Activated T-helper 1 cell treated with anti-CD3 and anti-CD28 coated beads, Interleukin-12 subunit alpha, Interleukin-12 subunit beta, Interleukin-2, Interleukin-4 antibody, amounts not matched to agents 30 ng/mL and 10 ng/mL and 1 ng/mL, durations not matched to agents 14 hours and 24 hours and 36 hours (primary cell): ENCODE data around the gene CAPN14. TPM values are rescaled to one million over a fixed set of nuclear protein-coding genes. Genes with fewer than 3 reads are reported as not detected.

ENCODE experiments used
- DNase-seq: peaks from one replicate; pipeline ENCODE4 v3.0.0; 2021; ENCODE audit warnings: low spot score
- H3K27ac Mint-ChIP-seq: one replicate; pipeline ENCODE4 v1.8.0; 2021; ENCODE audit warnings: mild to moderate bottlenecking, mixed read lengths
- H3K27me3 Mint-ChIP-seq: one replicate; pipeline ENCODE4 v1.8.0; 2022; ENCODE audit warnings: mild to moderate bottlenecking, moderate library complexity, mixed read lengths; ENCODE audit not compliant: insufficient read depth
- H3K36me3 Mint-ChIP-seq: one replicate; pipeline ENCODE4 v1.8.0; 2021; ENCODE audit warnings: low read depth, mixed read lengths
- H3K4me1 Mint-ChIP-seq: one replicate; pipeline ENCODE4 v1.8.0; 2021; ENCODE audit warnings: low read depth, mixed read lengths
- H3K4me3 Mint-ChIP-seq: one replicate; pipeline ENCODE4 v1.8.0; 2021; ENCODE audit warnings: mild to moderate bottlenecking, moderate library complexity, mixed read lengths
- H3K9me3 Mint-ChIP-seq: one replicate; pipeline ENCODE4 v1.8.0; 2021; ENCODE audit warnings: mixed read lengths
- intact Hi-C: fragments of 100-400 bp; cut with micrococcal nuclease; formaldehyde crosslinking; loops from one replicate; pipeline ENCODE4 v1.15.1; 2024
- total RNA-seq: library from RNA; stranded (reverse); gene quantifications from 2 replicates; pipeline ENCODE4 v1.2.3, GENCODE V29; 2022

CAPN14 gene
- 0.18 and 0.20 TPM in 2 replicates for total RNA-seq

- no peak within 1 kb of the TSS for H3K27ac Mint-ChIP-seq
- no peaks in the 10 kb centered on the region for H3K36me3 Mint-ChIP-seq
- no peak within 1 kb of the TSS for H3K4me3 Mint-ChIP-seq
- no peaks in the 10 kb centered on the region for H3K9me3 Mint-ChIP-seq
- no peaks in the 10 kb centered on the region for H3K27me3 Mint-ChIP-seq
- intact Hi-C loops = no loop called here
- H3K4me1 Mint-ChIP-seq = peaks cover 41% of the 10 kb centered on the region
- no peak for DNase-seq
Measured at GRCh38 chr2:31217465-31218200, at the start of gene CAPN14. CAPN14 (minus strand) TSS chr2:31217515; CDS start chr2:31205447, 12,068 bp downstream.

GRCh38 chr2:31266804-31267203 is 49.5 kb upstream of the CAPN14 start:
- no peak for DNase-seq
- Mint-ChIP-seq H3K4me3 (no peak overlapping the region), H3K27ac (no peak overlapping the region), H3K27me3 (no peaks in the 10 kb centered on the region), H3K9me3 (no peaks in the 10 kb centered on the region), H3K36me3 (no peaks in the 10 kb centered on the region), H3K4me1 (no peaks in the 10 kb centered on the region)
- intact Hi-C loops = no loop called here

GRCh38 chr2:31265234-31265633 is 47.9 kb upstream of the CAPN14 start:
- no peak for DNase-seq
- Mint-ChIP-seq H3K27ac (no peak overlapping the region), H3K4me1 (no peaks in the 10 kb centered on the region), H3K27me3 (no peaks in the 10 kb centered on the region), H3K36me3 (no peaks in the 10 kb centered on the region), H3K9me3 (no peaks in the 10 kb centered on the region), H3K4me3 (no peak overlapping the region)
- intact Hi-C loops = no loop called here

- DNase-seq = no peak
- H3K27ac Mint-ChIP-seq = no peak overlapping the region
- no peaks in the 10 kb centered on the region for H3K36me3 Mint-ChIP-seq
- no peak overlapping the region for H3K4me3 Mint-ChIP-seq
- intact Hi-C loops = no loop called here
- no peaks in the 10 kb centered on the region for H3K4me1 Mint-ChIP-seq
- H3K9me3 Mint-ChIP-seq = no peaks in the 10 kb centered on the region
- no peaks in the 10 kb centered on the region for H3K27me3 Mint-ChIP-seq
Measured at GRCh38 chr2:31263636-31264190, 46.4 kb upstream of the CAPN14 start.

- no peaks in the 10 kb centered on the region for H3K36me3 Mint-ChIP-seq
- no peak overlapping the region for H3K27ac Mint-ChIP-seq
- intact Hi-C loops = no loop called here
- no peaks in the 10 kb centered on the region for H3K4me1 Mint-ChIP-seq
- H3K4me3 Mint-ChIP-seq = no peak overlapping the region
- H3K9me3 Mint-ChIP-seq = no peaks in the 10 kb centered on the region
- DNase-seq = no peak
- no peaks in the 10 kb centered on the region for H3K27me3 Mint-ChIP-seq
Measured at GRCh38 chr2:31260870-31261269, 43.6 kb upstream of the CAPN14 start.

- no peak overlapping the region for H3K27ac Mint-ChIP-seq
- DNase-seq = no peak
- no peaks in the 10 kb centered on the region for H3K36me3 Mint-ChIP-seq
- H3K27me3 Mint-ChIP-seq = no peaks in the 10 kb centered on the region
- no peaks in the 10 kb centered on the region for H3K4me1 Mint-ChIP-seq
- no peak overlapping the region for H3K4me3 Mint-ChIP-seq
- intact Hi-C loops = no loop called here
- H3K9me3 Mint-ChIP-seq = no peaks in the 10 kb centered on the region
Measured at GRCh38 chr2:31259075-31259474, 41.8 kb upstream of the CAPN14 start.

- intact Hi-C loops = no loop called here
- H3K27ac Mint-ChIP-seq = no peak overlapping the region
- H3K9me3 Mint-ChIP-seq = no peaks in the 10 kb centered on the region
- peaks cover under 1% of the 10 kb centered on the region for H3K4me1 Mint-ChIP-seq
- no peaks in the 10 kb centered on the region for H3K36me3 Mint-ChIP-seq
- H3K4me3 Mint-ChIP-seq = no peak overlapping the region
- H3K27me3 Mint-ChIP-seq = no peaks in the 10 kb centered on the region
- no peak for DNase-seq
Measured at GRCh38 chr2:31258351-31258750, 41.0 kb upstream of the CAPN14 start.

GRCh38 chr2:31256611-31257382 is 39.5 kb upstream of the CAPN14 start:
- Mint-ChIP-seq H3K27ac (no peak overlapping the region), H3K27me3 (no peaks in the 10 kb centered on the region), H3K36me3 (no peaks in the 10 kb centered on the region), H3K9me3 (no peaks in the 10 kb centered on the region), H3K4me3 (no peak overlapping the region), H3K4me1 (peaks cover 4% of the 10 kb centered on the region)
- intact Hi-C loops = no loop called here
- no peak for DNase-seq

GRCh38 chr2:31255911-31256571 is 38.7 kb upstream of the CAPN14 start:
- Mint-ChIP-seq H3K4me3 (no peak overlapping the region), H3K27ac (no peak overlapping the region), H3K4me1 (peaks cover 4% of the 10 kb centered on the region), H3K27me3 (no peaks in the 10 kb centered on the region), H3K9me3 (no peaks in the 10 kb centered on the region), H3K36me3 (no peaks in the 10 kb centered on the region)
- intact Hi-C loops = no loop called here
- DNase-seq = no peak

- H3K27ac Mint-ChIP-seq = no peak overlapping the region
- H3K4me1 Mint-ChIP-seq = peaks cover 4% of the 10 kb centered on the region
- no peak overlapping the region for H3K4me3 Mint-ChIP-seq
- DNase-seq = no peak
- H3K9me3 Mint-ChIP-seq = no peaks in the 10 kb centered on the region
- no peaks in the 10 kb centered on the region for H3K27me3 Mint-ChIP-seq
- H3K36me3 Mint-ChIP-seq = no peaks in the 10 kb centered on the region
- intact Hi-C loops = no loop called here
Measured at GRCh38 chr2:31254237-31255203, 37.2 kb upstream of the CAPN14 start.

- Mint-ChIP-seq H3K27ac (no peak overlapping the region), H3K27me3 (no peaks in the 10 kb centered on the region), H3K4me1 (peaks cover 4% of the 10 kb centered on the region), H3K9me3 (no peaks in the 10 kb centered on the region), H3K36me3 (no peaks in the 10 kb centered on the region), H3K4me3 (no peak overlapping the region)
- intact Hi-C loops = no loop called here
- no peak for DNase-seq
Measured at GRCh38 chr2:31253356-31254131, 36.2 kb upstream of the CAPN14 start.
